ENCODE results near the gene ABCA2.

DNA sequence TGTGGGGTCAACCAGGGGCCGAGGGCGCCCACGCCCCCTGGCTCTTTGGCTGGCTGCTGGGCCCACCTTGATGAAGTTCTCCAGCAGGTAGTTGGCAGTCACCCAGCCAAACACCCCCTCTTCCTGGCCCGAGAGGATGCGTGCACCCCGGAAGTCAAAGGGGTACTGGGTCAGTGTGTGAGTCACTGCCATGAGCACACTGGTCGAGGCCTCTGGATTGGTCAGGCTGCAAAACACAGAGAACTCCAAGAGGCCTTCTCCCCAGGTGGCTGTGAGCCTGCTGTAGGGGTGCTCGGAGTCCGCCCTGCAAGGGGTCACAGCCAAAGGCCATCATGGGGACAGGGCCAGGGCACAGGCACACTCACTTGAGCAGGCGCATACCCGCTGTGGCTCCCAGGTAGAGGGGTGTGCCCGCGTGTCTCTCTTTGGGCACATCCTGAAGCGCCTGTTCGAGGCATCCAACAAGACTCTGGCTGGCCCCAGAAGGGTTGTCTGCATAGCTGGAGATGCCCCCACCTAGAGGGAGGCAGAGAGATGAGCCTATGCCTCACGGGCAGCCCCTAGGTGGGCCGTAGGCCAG is 23.2 kb upstream of the ABCA2 start:
- TF ChIP-seq POLR2A (IDR thresholded peaks at IDR 0.05): no peak
- TF ChIP-seq, protein P1, sequence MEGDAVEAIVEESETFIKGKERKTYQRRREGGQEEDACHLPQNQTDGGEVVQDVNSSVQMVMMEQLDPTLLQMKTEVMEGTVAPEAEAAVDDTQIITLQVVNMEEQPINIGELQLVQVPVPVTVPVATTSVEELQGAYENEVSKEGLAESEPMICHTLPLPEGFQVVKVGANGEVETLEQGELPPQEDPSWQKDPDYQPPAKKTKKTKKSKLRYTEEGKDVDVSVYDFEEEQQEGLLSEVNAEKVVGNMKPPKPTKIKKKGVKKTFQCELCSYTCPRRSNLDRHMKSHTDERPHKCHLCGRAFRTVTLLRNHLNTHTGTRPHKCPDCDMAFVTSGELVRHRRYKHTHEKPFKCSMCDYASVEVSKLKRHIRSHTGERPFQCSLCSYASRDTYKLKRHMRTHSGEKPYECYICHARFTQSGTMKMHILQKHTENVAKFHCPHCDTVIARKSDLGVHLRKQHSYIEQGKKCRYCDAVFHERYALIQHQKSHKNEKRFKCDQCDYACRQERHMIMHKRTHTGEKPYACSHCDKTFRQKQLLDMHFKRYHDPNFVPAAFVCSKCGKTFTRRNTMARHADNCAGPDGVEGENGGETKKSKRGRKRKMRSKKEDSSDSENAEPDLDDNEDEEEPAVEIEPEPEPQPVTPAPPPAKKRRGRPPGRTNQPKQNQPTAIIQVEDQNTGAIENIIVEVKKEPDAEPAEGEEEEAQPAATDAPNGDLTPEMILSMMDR (IDR thresholded peaks at IDR 0.05 in 4 of 5, conservative IDR thresholded peaks at IDR 0.05 in 1 of 5): no peak
